Neural cell (in vitro differentiated cells): ENCODE measurements around the gene FHAD1.

ENCODE experiments used
- CTCF ChIP-seq: fragments of 450-650 bp; IDR thresholded peaks from 2 replicates; pipeline ENCODE4 v1.5.1; 2014; ENCODE audit warnings: antibody characterized with exemption, mild to moderate bottlenecking, moderate library complexity; ENCODE audit not compliant: poor library complexity, severe bottlenecking
- EP300 ChIP-seq: fragments of 450-650 bp; conservative IDR thresholded peaks from 2 replicates; pipeline ENCODE4 v1.6.1; 2014; ENCODE audit warnings: antibody characterized with exemption, mild to moderate bottlenecking, moderate library complexity; ENCODE audit not compliant: poor library complexity, severe bottlenecking
- EZH2 ChIP-seq: fragments of 200-600, 300-800 bp; shearing (Covaris generic), sonication (generic); IDR thresholded peaks from 2 replicates; pipeline ENCODE4 v1.6.1; 2014; ENCODE audit warnings: antibody characterized with exemption, low read length, borderline replicate concordance, mild to moderate bottlenecking; ENCODE audit not compliant: insufficient read depth, poor library complexity, severe bottlenecking
- MXI1 ChIP-seq: fragments of 450-650 bp; conservative IDR thresholded peaks from 2 replicates; pipeline ENCODE4 v1.6.1; 2014; ENCODE audit warnings: antibody characterized with exemption, mild to moderate bottlenecking; ENCODE audit not compliant: poor library complexity, severe bottlenecking
- POLR2AphosphoS5 ChIP-seq: IDR thresholded peaks from 2 replicates; pipeline ENCODE4 v1.6.1; 2012
- RAD21 ChIP-seq: fragments of 450-650 bp; conservative IDR thresholded peaks from 2 replicates; pipeline ENCODE4 v1.6.1; 2014; ENCODE audit warnings: antibody characterized with exemption, mild to moderate bottlenecking, moderate library complexity
- REST ChIP-seq: IDR thresholded peaks from 2 replicates; pipeline ENCODE4 v1.6.1; 2012; ENCODE audit warnings: borderline replicate concordance
- SMC3 ChIP-seq: fragments of 450-650 bp; conservative IDR thresholded peaks from 2 replicates; pipeline ENCODE4 v1.6.1; 2014; ENCODE audit warnings: antibody characterized with exemption, mild to moderate bottlenecking, moderate library complexity; ENCODE audit not compliant: poor library complexity
- TAF1 ChIP-seq: IDR thresholded peaks from 2 replicates; pipeline ENCODE4 v1.6.1; 2012; ENCODE audit warnings: low read depth

- no peak for TF ChIP-seq EZH2
- TF ChIP-seq REST, result no peak
- no peak for TF ChIP-seq CTCF
- no peak for TF ChIP-seq RAD21
- no peak for TF ChIP-seq MXI1
- TF ChIP-seq EP300, result no peak
- no peak for TF ChIP-seq SMC3
- TF ChIP-seq POLR2AphosphoS5, result no peak
- TF ChIP-seq TAF1, result no peak
Observed at GRCh38 chr1:15261155-15262002, 14.4 kb downstream of the FHAD1 start.
